Natural killer cell (primary cell): ENCODE measurements around the gene SAMD10. TPM values are rescaled to one million over a fixed set of nuclear protein-coding genes. Genes with fewer than 3 reads are reported as not detected.
"Not testable (repeated sequence)": the region's sequence is repeated elsewhere in the genome, so short reads cannot be mapped to it uniquely, and the experiment has no call there.

Experiments
- ATAC-seq, 3 donors: fragments of 150-1000 bp in 2 of 3; fragments of 200-7000 bp in 1 of 3; cut with Tn5 transposase; 1 replicate in 1 of 3; 2 replicates in 2 of 3; pipeline ENCODE4 v1.10.0; 2021; ENCODE audit warnings: mild to moderate bottlenecking in 2 of 3, moderate library complexity in 2 of 3
- DNase-seq, 2 donors: peaks; one replicate each; pipeline versions ENCODE4 v3.0.0 to v3.0.0-alpha.2; 2013 to 2021; ENCODE audit warnings: mixed read lengths in 1 of 2
- H3K27ac ChIP-seq: one replicate; pipeline ENCODE4 v1.5.1; 2013; ENCODE audit warnings: mild to moderate bottlenecking, low read length
- H3K27me3 ChIP-seq: one replicate; pipeline ENCODE4 v1.6.1; 2013; ENCODE audit warnings: low read length; ENCODE audit not compliant: control insufficient read depth, insufficient read depth
- H3K36me3 ChIP-seq: one replicate; pipeline ENCODE4 v1.6.1; 2013; ENCODE audit warnings: low read length; ENCODE audit not compliant: control insufficient read depth, insufficient read depth
- H3K4me1 ChIP-seq: one replicate; pipeline ENCODE4 v1.6.1; 2013; ENCODE audit warnings: low read length; ENCODE audit not compliant: control insufficient read depth, insufficient read depth
- H3K4me3 ChIP-seq: one replicate; pipeline ENCODE4 v1.5.1; 2013; ENCODE audit warnings: low read length
- H3K9me3 ChIP-seq: one replicate; pipeline ENCODE4 v1.6.1; 2013; ENCODE audit warnings: low read length; ENCODE audit not compliant: control insufficient read depth, insufficient read depth
- H3K27ac Mint-ChIP-seq, 2 donors: one replicate each; pipeline ENCODE4 v1.8.0; 2022; ENCODE audit warnings: mild to moderate bottlenecking in 2 of 2, mixed read lengths in 2 of 2, moderate library complexity in 1 of 2
- H3K27me3 Mint-ChIP-seq, 2 donors: one replicate each; pipeline ENCODE4 v1.8.0; 2022; ENCODE audit warnings: low read depth in 2 of 2, mixed read lengths in 2 of 2
- H3K36me3 Mint-ChIP-seq: one replicate; pipeline ENCODE4 v1.8.0; 2022; ENCODE audit warnings: mixed read lengths
- H3K4me1 Mint-ChIP-seq, 2 donors: one replicate each; pipeline ENCODE4 v1.8.0; 2022; ENCODE audit warnings: mixed read lengths in 2 of 2
- H3K4me3 Mint-ChIP-seq: one replicate; pipeline ENCODE4 v1.8.0; 2022; ENCODE audit warnings: mild to moderate bottlenecking, moderate library complexity, mixed read lengths
- H3K9me3 Mint-ChIP-seq, 2 donors: one replicate each; pipeline ENCODE4 v1.8.0; 2022; ENCODE audit warnings: mixed read lengths in 2 of 2
- CTCF ChIP-seq: fragments of 200-600 bp; IDR thresholded peaks from one replicate; pipeline ENCODE4 v1.8.0; 2022; ENCODE audit warnings: antibody characterized with exemption
- WGBS: methylation state at CpG from one replicate; pipeline ENCODE4 v1.1.7; 2013; ENCODE audit warnings: missing lambda C conversion rate; ENCODE audit not compliant: insufficient coverage; 5-methylcytosine and 5-hydroxymethylcytosine counted together
- intact Hi-C: fragments of 100-400 bp; cut with micrococcal nuclease; formaldehyde crosslinking; loops from one replicate; pipeline ENCODE4 v1.14.2; 2022
- total RNA-seq, 4 donors: library from RNA; stranded (reverse); fragments of 120-200 nt in 1 of 4; gene quantifications; one replicate each; pipeline versions ENCODE4 v1.2.3 to v1.2.4, GENCODE V29; 2013 to 2022

The SAMD10 gene
- total RNA-seq, 3 donors from 2014 or later (not counting 1 experiment from before 2014, with no cell fraction given), result 15.2 to 22.3 (median 17.6) TPM

GRCh38 chr20:63962426-63963347, 16.8 kb downstream of the SAMD10 start:
- Mint-ChIP-seq H3K4me3 (no peak overlapping the region), H3K27me3 (no peaks in the 10 kb centered on the region), H3K4me1 (no peaks in the 10 kb centered on the region), H3K9me3 (no peaks in the 10 kb centered on the region), H3K27ac (no peak overlapping the region), H3K36me3 (no peaks in the 10 kb centered on the region)
- TF ChIP-seq CTCF, result no peak
- H3K9me3 ChIP-seq, result no peaks in the 10 kb centered on the region
- intact Hi-C loops, result no loop called here
- H3K36me3 ChIP-seq, result peaks cover 4% of the 10 kb centered on the region
- no peaks in the 10 kb centered on the region for H3K4me1 ChIP-seq
- no peak overlapping the region for H3K4me3 ChIP-seq
- H3K27me3 ChIP-seq, result no peaks in the 10 kb centered on the region
- H3K27ac ChIP-seq, result no peak overlapping the region
- ATAC-seq (no peak), DNase-seq (no peak)
- 97% methylated on average over 61 of the region's 61 CpGs for WGBS

DNA sequence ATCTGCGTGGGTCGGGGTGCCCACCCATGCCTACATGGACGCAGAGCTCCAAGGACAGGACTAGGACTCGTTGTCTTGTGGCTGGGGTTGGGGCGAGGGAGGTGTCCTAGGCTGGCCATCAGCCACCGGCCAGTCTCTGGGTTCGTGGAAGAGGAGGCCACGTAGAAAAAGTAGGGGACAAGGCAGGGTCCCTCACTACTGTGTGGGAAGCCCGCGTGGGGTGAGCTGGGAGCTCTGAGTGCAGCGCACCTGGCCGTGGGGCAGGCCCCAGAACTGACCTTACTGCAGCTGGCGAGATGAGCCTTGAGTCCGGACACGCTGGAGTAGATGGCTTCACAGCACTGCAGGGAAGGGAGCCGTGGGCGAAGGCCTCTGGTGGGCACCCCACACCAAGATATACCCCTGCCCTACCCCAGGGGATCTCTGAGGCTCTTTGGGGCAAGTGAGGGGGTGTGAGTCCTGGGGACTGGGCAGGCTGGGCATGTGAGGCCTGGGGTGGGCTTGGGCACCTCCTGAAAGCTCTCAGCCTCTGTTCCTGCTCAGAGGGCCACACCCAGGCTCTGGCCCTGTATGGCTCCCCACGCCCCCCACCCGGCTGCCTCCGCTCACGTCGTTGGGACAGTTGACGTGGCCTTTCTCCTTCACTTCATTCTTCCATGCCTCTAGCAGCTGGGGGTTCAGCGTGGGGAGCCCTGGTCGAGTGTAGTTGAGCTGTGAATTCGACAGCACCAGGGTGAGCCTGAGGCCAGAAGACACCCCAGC, 17.6 kb downstream of the SAMD10 start:
- peaks cover 4% of the 10 kb centered on the region for H3K36me3 ChIP-seq
- H3K27me3 Mint-ChIP-seq, result no peaks in the 10 kb centered on the region
- no peak overlapping the region for H3K4me3 ChIP-seq
- H3K27me3 ChIP-seq, result no peaks in the 10 kb centered on the region
- no peaks in the 10 kb centered on the region for H3K9me3 ChIP-seq
- H3K27ac ChIP-seq, result no peak overlapping the region
- H3K4me3 Mint-ChIP-seq, result no peak overlapping the region
- H3K4me1 Mint-ChIP-seq, result peaks cover 0 to 4% of the 10 kb centered on the region in 2 donors
- no peak overlapping the region for H3K27ac Mint-ChIP-seq
- no peaks in the 10 kb centered on the region for H3K9me3 Mint-ChIP-seq
- H3K36me3 Mint-ChIP-seq, result no peaks in the 10 kb centered on the region
- no peak for TF ChIP-seq CTCF
- ATAC-seq (no peak), DNase-seq (no peak)
- H3K4me1 ChIP-seq, result peaks cover 7% of the 10 kb centered on the region
- intact Hi-C loops, result no loop called here
- WGBS, result 97% methylated on average over 26 of the region's 26 CpGs

DNA sequence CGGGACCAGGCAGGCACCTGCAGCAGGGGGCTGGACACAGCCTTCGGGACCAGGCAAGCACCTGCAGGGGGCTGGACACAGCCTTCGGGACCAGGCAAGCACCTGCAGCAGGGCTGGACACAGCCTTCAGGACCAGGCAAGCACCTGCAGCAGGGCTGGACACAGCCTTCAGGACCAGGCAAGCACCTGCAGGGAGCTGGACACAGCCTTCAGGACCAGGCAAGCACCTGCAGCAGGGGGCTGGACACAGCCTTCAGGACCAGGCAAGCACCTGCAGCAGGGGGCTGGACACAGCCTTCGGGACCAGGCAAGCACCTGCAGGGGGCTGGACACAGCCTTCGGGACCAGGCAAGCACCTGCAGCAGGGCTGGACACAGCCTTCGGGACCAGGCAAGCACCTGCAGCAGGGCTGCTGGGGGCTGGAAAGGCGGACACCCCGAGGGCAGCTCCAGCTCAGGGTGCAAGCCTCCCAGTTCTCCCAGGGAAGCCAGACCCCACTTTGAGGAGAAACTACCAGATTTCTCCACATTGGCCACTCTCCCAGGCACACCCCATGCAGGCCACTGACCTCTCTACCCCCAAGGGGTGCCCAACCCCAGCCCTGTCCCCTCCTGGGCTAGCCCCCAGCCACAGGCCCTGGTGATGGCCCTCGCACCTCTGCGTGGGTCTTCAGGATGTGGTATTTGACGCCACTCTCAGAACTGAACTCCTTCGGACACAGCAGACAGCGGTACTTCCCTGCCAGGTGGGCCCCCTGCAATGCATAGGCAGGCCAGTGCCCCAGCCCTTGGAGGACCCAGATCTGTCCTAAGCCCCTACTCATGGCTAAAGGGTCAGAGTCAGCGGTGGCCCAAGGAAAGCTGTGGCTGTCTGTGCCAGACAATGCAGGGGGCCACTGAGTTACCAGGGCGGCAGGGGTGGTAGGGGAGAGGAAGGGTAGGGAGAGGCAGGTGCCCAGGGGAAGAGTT, 18.5 kb downstream of the SAMD10 start:
- DNase-seq, H3K4me1 Mint-ChIP-seq, H3K27me3 ChIP-seq, H3K27ac Mint-ChIP-seq, H3K9me3 Mint-ChIP-seq, H3K27ac ChIP-seq, ATAC-seq, H3K4me3 ChIP-seq, H3K9me3 ChIP-seq, intact Hi-C loops, H3K36me3 ChIP-seq, H3K27me3 Mint-ChIP-seq, H3K36me3 Mint-ChIP-seq, H3K4me3 Mint-ChIP-seq: not testable (repeated sequence)
- H3K4me1 ChIP-seq, result peaks cover 11% of the 10 kb centered on the region
- 80% methylated on average over 15 of the region's 15 CpGs for WGBS
